VCaP (cell line): ENCODE measurements around the gene KCTD16.

Experiments
- H3K27ac ChIP-seq: fragments of 450-650 bp; 2 replicates; pipeline ENCODE4 v1.5.1; 2017
- TF ChIP-seq, protein P1 (sequence below): fragments of 450-650 bp; conservative IDR thresholded peaks from 2 replicates; pipeline ENCODE4 v1.5.1; 2017; ENCODE audit warnings: mild to moderate bottlenecking, moderate library complexity

The KCTD16 gene

DNA sequence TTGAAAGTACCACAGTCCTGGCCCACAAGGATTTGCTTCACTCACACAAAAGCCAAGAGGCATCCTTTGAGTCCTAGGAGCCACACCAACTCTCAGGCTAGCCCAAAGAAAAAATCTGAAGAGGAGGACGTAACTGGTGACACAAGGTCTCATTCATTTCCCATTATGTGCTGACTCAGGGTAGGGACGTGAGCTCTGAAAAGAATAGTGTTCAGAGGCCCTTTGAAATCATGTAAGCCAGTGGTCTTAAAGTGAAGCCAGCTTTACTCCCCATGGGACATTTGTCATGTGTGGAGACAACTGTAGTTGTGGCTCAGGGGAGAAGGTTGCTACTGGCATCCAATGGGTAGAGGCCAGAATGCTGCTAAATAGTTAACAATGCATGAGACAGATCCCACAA lies 332.4 kb downstream of the KCTD16 start:
- TF ChIP-seq, protein P1, sequence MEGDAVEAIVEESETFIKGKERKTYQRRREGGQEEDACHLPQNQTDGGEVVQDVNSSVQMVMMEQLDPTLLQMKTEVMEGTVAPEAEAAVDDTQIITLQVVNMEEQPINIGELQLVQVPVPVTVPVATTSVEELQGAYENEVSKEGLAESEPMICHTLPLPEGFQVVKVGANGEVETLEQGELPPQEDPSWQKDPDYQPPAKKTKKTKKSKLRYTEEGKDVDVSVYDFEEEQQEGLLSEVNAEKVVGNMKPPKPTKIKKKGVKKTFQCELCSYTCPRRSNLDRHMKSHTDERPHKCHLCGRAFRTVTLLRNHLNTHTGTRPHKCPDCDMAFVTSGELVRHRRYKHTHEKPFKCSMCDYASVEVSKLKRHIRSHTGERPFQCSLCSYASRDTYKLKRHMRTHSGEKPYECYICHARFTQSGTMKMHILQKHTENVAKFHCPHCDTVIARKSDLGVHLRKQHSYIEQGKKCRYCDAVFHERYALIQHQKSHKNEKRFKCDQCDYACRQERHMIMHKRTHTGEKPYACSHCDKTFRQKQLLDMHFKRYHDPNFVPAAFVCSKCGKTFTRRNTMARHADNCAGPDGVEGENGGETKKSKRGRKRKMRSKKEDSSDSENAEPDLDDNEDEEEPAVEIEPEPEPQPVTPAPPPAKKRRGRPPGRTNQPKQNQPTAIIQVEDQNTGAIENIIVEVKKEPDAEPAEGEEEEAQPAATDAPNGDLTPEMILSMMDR, result no peak
- peak overlapping the region; percentile 5 for H3K27ac ChIP-seq

DNA sequence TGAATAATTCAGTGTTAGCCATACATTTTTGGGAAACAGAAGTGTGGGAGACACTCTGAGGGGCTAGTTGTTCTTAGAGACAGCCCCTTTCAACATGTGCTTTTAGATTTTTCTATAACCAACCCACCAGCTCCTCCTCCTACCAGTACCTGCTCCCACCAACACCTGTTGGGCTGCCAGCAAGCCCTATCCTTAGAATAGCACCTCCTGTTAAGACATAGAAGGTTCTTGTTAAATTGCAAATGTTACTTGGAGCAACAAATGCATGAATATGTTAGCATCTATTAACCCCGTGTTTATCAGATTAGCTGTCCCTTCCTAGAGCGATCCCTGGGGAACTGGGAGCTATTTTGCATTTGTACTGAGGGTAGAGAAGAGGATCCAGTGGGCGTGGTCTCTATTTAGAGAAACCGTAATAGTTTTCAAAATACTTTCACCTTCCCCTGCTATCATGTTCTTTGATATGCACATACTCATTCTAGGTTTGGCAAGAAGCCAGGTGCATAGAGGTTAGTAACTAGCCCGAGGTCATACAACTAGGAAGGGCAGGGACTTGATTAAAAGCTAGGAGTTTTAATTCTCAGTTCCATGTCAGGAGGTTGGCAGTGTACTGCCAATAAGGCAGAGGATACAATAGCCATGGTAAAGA lies 334.4 kb downstream of the KCTD16 start:
- no peak overlapping the region for H3K27ac ChIP-seq
- TF ChIP-seq, protein P1, result no peak

DNA sequence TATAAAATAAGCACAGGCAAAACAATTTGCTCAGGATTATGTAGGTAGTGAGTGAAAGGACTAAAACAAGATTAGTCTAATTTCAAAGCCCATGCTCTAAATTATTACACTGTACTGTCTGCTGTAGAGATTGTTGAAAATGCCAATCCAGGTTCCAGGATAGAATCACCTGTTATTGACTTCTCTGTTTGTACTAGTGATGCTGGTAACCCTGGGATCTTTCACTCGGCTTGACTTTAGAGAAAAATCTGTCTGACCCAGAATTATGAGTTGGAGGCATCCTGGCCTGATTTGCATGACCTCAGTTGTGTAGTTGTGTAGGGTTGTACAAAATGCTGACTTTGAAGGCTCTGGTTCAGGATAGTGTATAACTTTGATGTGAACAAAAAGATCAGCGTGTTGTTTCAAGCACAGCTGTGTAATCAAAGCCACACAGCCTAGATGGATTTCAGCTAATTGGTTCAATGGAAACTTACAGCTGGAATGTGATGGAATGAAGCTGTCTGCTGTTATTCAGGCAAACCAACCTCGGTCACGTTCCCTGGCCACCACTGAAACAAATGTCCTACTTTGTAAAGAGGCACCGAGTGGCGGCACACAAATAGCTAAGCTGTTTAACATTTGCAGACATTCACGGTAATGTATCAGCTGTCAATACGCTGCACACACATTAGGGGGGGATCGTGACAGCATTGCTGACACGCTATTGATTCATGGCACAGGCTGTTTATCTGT lies 340.3 kb downstream of the KCTD16 start:
- TF ChIP-seq, protein P1, result no peak
- H3K27ac ChIP-seq, result no peak overlapping the region

DNA sequence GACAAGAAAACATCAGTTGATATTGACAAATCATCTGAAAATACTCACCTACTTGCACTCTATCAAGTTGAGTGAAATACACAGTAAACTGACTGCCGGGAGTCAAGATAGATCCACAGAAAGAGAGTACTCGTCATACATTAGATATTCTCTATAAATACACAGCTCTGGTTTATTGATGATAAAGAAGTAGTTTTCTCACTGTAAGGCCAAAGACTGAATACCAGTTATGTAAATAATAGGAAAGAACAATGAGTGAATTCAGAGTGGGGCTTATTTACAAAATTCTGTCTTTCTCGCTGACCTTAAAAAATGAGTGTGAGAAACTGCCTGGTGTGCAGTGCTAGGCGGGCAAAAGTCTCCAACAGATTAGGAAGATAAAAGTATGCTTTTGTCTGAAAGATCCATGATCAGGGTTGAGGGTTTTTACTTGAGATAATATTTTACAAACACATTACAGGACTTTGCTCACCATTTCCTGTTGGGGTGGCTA lies 341.0 kb downstream of the KCTD16 start:
- H3K27ac ChIP-seq, result no peak overlapping the region
- TF ChIP-seq, protein P1, result no peak

DNA sequence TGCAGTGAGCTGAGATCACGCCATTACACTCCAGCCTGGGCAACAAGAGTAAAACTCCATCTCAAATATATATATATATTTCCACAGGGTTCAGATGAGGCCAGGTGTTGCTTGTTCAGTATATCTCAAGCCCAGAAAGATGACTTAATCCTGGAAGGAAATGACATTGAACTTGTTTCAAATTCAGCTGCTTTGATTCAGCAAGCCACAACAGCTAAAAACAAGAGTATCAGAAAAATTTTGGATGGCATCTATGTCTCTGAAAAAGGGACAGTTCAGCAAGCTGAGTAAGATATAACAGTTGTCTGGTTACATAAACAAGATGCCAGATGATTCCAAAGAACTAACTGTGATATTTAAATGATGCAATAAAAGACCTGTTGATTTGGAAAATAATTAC lies 352.0 kb downstream of the KCTD16 start:
- TF ChIP-seq, protein P1, result no peak
- H3K27ac ChIP-seq, result no peak overlapping the region

DNA sequence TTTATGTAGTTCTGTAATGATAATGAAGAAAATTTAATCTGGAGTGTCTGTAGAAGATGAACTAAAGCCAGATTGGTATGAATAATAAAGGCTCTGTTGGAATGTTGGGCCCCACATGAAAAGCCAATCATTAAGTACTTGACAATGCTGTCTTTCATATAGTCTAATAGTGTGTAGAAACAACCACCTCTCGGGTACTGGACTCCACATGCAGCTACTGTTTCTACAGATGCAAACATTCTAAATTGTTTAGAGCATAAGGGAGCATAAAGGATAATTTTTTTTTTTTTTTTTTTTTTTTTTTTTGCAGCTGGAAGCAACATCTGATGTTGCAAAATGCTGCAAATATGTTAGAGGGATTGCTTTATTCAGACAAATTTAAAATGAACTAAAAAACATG lies 354.3 kb downstream of the KCTD16 start:
- TF ChIP-seq, protein P1, result no peak
- H3K27ac ChIP-seq, result no peak overlapping the region

DNA sequence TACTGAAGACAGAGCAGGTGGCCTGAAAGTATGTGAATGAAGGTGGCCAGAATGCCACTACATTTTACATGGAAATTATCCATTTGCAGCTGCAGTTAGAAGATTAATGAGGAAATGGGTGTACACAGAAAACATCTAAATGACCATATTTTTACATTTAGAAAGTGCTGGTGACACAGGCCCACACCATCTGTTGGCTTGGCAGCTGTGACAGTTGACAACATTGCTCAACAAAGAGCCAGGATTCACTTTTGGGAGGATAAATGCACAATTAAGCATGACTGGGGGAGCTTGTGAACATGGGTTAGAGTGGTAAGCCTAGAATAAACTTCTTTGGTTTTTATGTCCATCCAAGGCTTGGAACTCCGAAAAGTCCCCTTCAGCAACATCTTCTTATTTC lies 360.5 kb downstream of the KCTD16 start:
- no peak overlapping the region for H3K27ac ChIP-seq
- TF ChIP-seq, protein P1, result no peak
